GM20431 (cell line): ENCODE results near the gene CMTM8.

Source experiments
- in situ Hi-C: fragments of 300-500 bp; cut with MseI, MboI; formaldehyde crosslinking; loops from one replicate; pipeline ENCODE4 v1.15.0; 2020; ENCODE audit warnings: low sequenced_read_pairs; ENCODE audit not compliant: unreplicated experiment

Gene CMTM8

GRCh38 chr3:32321095-32321790 lies 82.8 kb downstream of the CMTM8 start:
- in situ Hi-C loops, result no loop called here

GRCh38 chr3:32322311-32322710 lies 83.8 kb downstream of the CMTM8 start:
- in situ Hi-C loops, result no loop called here

- in situ Hi-C loops, result no loop called here
Measured at GRCh38 chr3:32323604-32324003, 85.1 kb downstream of the CMTM8 start.

- in situ Hi-C loops, result no loop called here
Measured at GRCh38 chr3:32325201-32325600, 86.7 kb downstream of the CMTM8 start.

GRCh38 chr3:32325927-32326326 lies 87.4 kb downstream of the CMTM8 start:
- in situ Hi-C loops, result no loop called here

GRCh38 chr3:32326795-32327194 lies 88.3 kb downstream of the CMTM8 start:
- in situ Hi-C loops, result no loop called here

GRCh38 chr3:32334675-32335074 lies 96.2 kb downstream of the CMTM8 start:
- in situ Hi-C loops, result no loop called here

- in situ Hi-C loops, result no loop called here
Measured at GRCh38 chr3:32335365-32336112, 97.1 kb downstream of the CMTM8 start.

- in situ Hi-C loops, result no loop called here
Measured at GRCh38 chr3:32336113-32336498, 97.6 kb downstream of the CMTM8 start.

- in situ Hi-C loops, result no loop called here
Measured at GRCh38 chr3:32337505-32337904, 99.0 kb downstream of the CMTM8 start.

- in situ Hi-C loops, result no loop called here
Measured at GRCh38 chr3:32340039-32340438, 101.6 kb downstream of the CMTM8 start.

GRCh38 chr3:32340611-32341365 lies 102.3 kb downstream of the CMTM8 start:
- in situ Hi-C loops, result no loop called here

GRCh38 chr3:32347343-32348125 lies 109.1 kb downstream of the CMTM8 start:
- in situ Hi-C loops, result no loop called here

- in situ Hi-C loops, result no loop called here
Measured at GRCh38 chr3:32349184-32349583, 110.7 kb downstream of the CMTM8 start.

- in situ Hi-C loops, result no loop called here
Measured at GRCh38 chr3:32352563-32352962, 114.1 kb downstream of the CMTM8 start.

GRCh38 chr3:32353351-32353750 lies 114.9 kb downstream of the CMTM8 start:
- in situ Hi-C loops, result no loop called here

GRCh38 chr3:32354362-32354778 lies 115.9 kb downstream of the CMTM8 start:
- in situ Hi-C loops, result no loop called here

- in situ Hi-C loops, result no loop called here
Measured at GRCh38 chr3:32355751-32356291, 117.3 kb downstream of the CMTM8 start.

- in situ Hi-C loops, result no loop called here
Measured at GRCh38 chr3:32359766-32360492, 121.4 kb downstream of the CMTM8 start.
